Hepatocyte (in vitro differentiated cells): ENCODE data around the gene VPS72. TPM values are rescaled to one million over a fixed set of nuclear protein-coding genes. Genes with fewer than 3 reads are reported as not detected.

Source experiments
- DNase-seq: peaks from one replicate; pipeline ENCODE4 v3.0.0-alpha.2; 2016; ENCODE audit warnings: low spot score
- H2AFZ ChIP-seq: fragments of 200-600 bp; sonication (generic); 2 replicates; pipeline ENCODE4 v1.6.0; 2016; ENCODE audit warnings: antibody characterized with exemption, mild to moderate bottlenecking
- H3K27ac ChIP-seq: fragments of 200-600 bp; sonication (generic); 2 replicates; pipeline ENCODE4 v1.5.1; 2016; ENCODE audit warnings: mild to moderate bottlenecking
- H3K27me3 ChIP-seq: fragments of 200-600 bp; sonication (generic); 2 replicates; pipeline ENCODE4 v1.6.1; 2016
- H3K36me3 ChIP-seq: fragments of 200-600 bp; sonication (generic); replicated peaks from 2 replicates; pipeline ENCODE4 v1.5.1; 2016; ENCODE audit warnings: low read depth; ENCODE audit not compliant: insufficient read depth
- H3K4me1 ChIP-seq: fragments of 200-600 bp; sonication (generic); 2 replicates; pipeline ENCODE4 v1.5.1; 2016; ENCODE audit warnings: mild to moderate bottlenecking, moderate library complexity; ENCODE audit not compliant: insufficient read depth
- H3K4me2 ChIP-seq: fragments of 200-600 bp; sonication (generic); 2 replicates; pipeline ENCODE4 v1.6.0; 2016
- H3K4me3 ChIP-seq: fragments of 200-600 bp; sonication (generic); 2 replicates; pipeline ENCODE4 v1.5.1; 2016; ENCODE audit warnings: mild to moderate bottlenecking
- H3K79me2 ChIP-seq: fragments of 200-600 bp; sonication (generic); 2 replicates; pipeline ENCODE4 v1.6.0; 2017; ENCODE audit warnings: mild to moderate bottlenecking
- H3K9me2 ChIP-seq: fragments of 200-600 bp; sonication (generic); replicated peaks from 2 replicates; pipeline ENCODE4 v1.6.0; 2017; ENCODE audit warnings: mild to moderate bottlenecking; ENCODE audit not compliant: insufficient read depth
- H3K9me3 ChIP-seq: fragments of 200-600 bp; sonication (generic); 2 replicates; pipeline ENCODE4 v1.5.1; 2016; ENCODE audit warnings: low read depth, mild to moderate bottlenecking
- H4K20me1 ChIP-seq: fragments of 200-600 bp; sonication (generic); 2 replicates; pipeline ENCODE4 v1.6.0; 2016; ENCODE audit warnings: mild to moderate bottlenecking; ENCODE audit not compliant: insufficient read depth, poor library complexity, severe bottlenecking
- EZH2 ChIP-seq: fragments of 200-600 bp; sonication (generic); IDR thresholded peaks from 2 replicates; pipeline ENCODE4 v1.6.1; 2016; ENCODE audit warnings: antibody characterized with exemption, mild to moderate bottlenecking, borderline replicate concordance
- EZH2phosphoT487 ChIP-seq: fragments of 200-600 bp; sonication (generic); IDR thresholded peaks from one replicate; pipeline ENCODE4 v1.6.1; 2018; ENCODE audit warnings: antibody characterized with exemption, mild to moderate bottlenecking, low read depth, moderate library complexity; ENCODE audit not compliant: unreplicated experiment, severe bottlenecking
- WGBS: methylation state at CpG from one replicate; pipeline ENCODE4 v1.1.6; 2016; ENCODE audit warnings: low lambda C conversion rate; ENCODE audit errors: missing lambda C conversion rate; 5-methylcytosine and 5-hydroxymethylcytosine counted together
- polyA plus RNA-seq: library from polyadenylated mRNA; unstranded; fragments of >200 nt; fragmentation: Nextera tagmentation; extraction: Ambion mirVana; gene quantifications from 2 replicates; pipeline ENCODE4 v1.2.1, GENCODE V29; 2016
- total RNA-seq: library from RNA; depleted of rRNA; stranded (reverse); fragments of >200 nt; gene quantifications from 2 replicates; pipeline ENCODE4 v1.2.3, GENCODE V29; 2014
- TF ChIP-seq, protein P1 (sequence below): fragments of 200-600 bp; sonication (generic); IDR thresholded peaks from 2 replicates; pipeline ENCODE4 v1.5.1; 2016; ENCODE audit warnings: antibody characterized with exemption, mild to moderate bottlenecking; ENCODE audit not compliant: poor library complexity

The VPS72 gene
- total and polyA plus RNA-seq, 2 experiments from 2014 or later = 48.1 to 52.2 TPM

DNA sequence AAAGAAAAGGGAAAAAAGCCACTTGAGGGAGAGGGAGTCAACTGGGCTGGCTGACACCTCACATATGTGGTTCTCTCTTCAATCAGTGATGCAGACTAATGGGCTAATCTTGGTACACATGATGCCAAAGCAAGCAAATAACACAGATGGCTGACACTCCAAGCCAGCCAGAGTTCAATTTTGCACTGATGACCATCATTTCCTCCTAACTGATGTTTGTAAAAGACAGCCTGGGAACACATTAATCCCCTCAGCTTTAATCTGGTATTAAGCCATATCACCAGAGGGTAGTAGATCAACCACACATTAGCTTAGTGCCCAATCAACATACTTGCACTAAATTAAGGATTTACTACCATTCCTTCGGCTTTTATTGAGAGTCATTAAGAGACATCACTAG is 2.8 kb downstream of the VPS72 start:
- H3K4me2 ChIP-seq = no peak overlapping the region
- TF ChIP-seq, protein P1, sequence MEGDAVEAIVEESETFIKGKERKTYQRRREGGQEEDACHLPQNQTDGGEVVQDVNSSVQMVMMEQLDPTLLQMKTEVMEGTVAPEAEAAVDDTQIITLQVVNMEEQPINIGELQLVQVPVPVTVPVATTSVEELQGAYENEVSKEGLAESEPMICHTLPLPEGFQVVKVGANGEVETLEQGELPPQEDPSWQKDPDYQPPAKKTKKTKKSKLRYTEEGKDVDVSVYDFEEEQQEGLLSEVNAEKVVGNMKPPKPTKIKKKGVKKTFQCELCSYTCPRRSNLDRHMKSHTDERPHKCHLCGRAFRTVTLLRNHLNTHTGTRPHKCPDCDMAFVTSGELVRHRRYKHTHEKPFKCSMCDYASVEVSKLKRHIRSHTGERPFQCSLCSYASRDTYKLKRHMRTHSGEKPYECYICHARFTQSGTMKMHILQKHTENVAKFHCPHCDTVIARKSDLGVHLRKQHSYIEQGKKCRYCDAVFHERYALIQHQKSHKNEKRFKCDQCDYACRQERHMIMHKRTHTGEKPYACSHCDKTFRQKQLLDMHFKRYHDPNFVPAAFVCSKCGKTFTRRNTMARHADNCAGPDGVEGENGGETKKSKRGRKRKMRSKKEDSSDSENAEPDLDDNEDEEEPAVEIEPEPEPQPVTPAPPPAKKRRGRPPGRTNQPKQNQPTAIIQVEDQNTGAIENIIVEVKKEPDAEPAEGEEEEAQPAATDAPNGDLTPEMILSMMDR = no peak
- TF ChIP-seq EZH2phosphoT487 (no peak), EZH2 (no peak)
- H3K9me2 ChIP-seq = no peaks in the 10 kb centered on the region
- no peaks in the 10 kb centered on the region for H3K27me3 ChIP-seq
- H3K4me1 ChIP-seq = peaks cover 11% of the 10 kb centered on the region
- no peak overlapping the region for H3K27ac ChIP-seq
- no peaks in the 10 kb centered on the region for H3K9me3 ChIP-seq
- H3K36me3 ChIP-seq = no peaks in the 10 kb centered on the region
- no peak overlapping the region for H2AFZ ChIP-seq
- peaks cover 3% of the 10 kb centered on the region for H4K20me1 ChIP-seq
- no peak for DNase-seq
- no peak overlapping the region for H3K4me3 ChIP-seq
- H3K79me2 ChIP-seq = peaks cover 33% of the 10 kb centered on the region
- WGBS = 69% methylated on average over 1 of the region's 1 CpG

GRCh38 chr1:151184211-151184610 is 5.8 kb downstream of the VPS72 start:
- WGBS = 99% methylated on average over 10 of the region's 10 CpGs
- H3K36me3 ChIP-seq = no peaks in the 10 kb centered on the region

GRCh38 chr1:151176514-151177045 is 13.4 kb downstream of the VPS72 start:
- H3K27me3 ChIP-seq = no peaks in the 10 kb centered on the region
- H3K9me3 ChIP-seq = no peaks in the 10 kb centered on the region
- WGBS = 95% methylated on average over 16 of the region's 17 CpGs
- H3K4me2 ChIP-seq = no peak overlapping the region
- H3K79me2 ChIP-seq = no peaks in the 10 kb centered on the region
- H3K36me3 ChIP-seq = no peaks in the 10 kb centered on the region
- no peaks in the 10 kb centered on the region for H3K9me2 ChIP-seq
- no peak for DNase-seq
- H3K27ac ChIP-seq = no peak overlapping the region
- no peaks in the 10 kb centered on the region for H3K4me1 ChIP-seq
- H3K4me3 ChIP-seq = no peak overlapping the region
- H2AFZ ChIP-seq = no peak overlapping the region
- no peaks in the 10 kb centered on the region for H4K20me1 ChIP-seq
- TF ChIP-seq EZH2phosphoT487 (no peak), EZH2 (no peak)
- TF ChIP-seq, protein P1 = no peak

More at GRCh38 chr1:151184211-151184610, 5.8 kb downstream of the VPS72 start:
- Histone ChIP-seq H3K27ac (no peak overlapping the region), H3K4me1 (peaks cover 11% of the 10 kb centered on the region), H4K20me1 (peaks cover 3% of the 10 kb centered on the region), H3K79me2 (peaks cover 30% of the 10 kb centered on the region), H3K9me2 (no peaks in the 10 kb centered on the region), H3K4me2 (no peak overlapping the region), H3K4me3 (no peak overlapping the region), H3K9me3 (no peaks in the 10 kb centered on the region), H2AFZ (no peak overlapping the region), H3K27me3 (no peaks in the 10 kb centered on the region)
- TF ChIP-seq EZH2 (no peak), EZH2phosphoT487 (no peak)
- TF ChIP-seq, protein P1 = no peak
- DNase-seq = no peak
